CD4-positive, alpha-beta T cell treated with Interleukin-17A for 1 hour (primary cell): ENCODE results near the gene ZNF236.
"Not testable (repeated sequence)": the region's sequence is repeated elsewhere in the genome, so short reads cannot be mapped to it uniquely, and the experiment has no call there.

ENCODE experiments used
- DNase-seq: peaks from one replicate; pipeline ENCODE4 v3.0.0-alpha.2; 2020

ZNF236 gene

DNA sequence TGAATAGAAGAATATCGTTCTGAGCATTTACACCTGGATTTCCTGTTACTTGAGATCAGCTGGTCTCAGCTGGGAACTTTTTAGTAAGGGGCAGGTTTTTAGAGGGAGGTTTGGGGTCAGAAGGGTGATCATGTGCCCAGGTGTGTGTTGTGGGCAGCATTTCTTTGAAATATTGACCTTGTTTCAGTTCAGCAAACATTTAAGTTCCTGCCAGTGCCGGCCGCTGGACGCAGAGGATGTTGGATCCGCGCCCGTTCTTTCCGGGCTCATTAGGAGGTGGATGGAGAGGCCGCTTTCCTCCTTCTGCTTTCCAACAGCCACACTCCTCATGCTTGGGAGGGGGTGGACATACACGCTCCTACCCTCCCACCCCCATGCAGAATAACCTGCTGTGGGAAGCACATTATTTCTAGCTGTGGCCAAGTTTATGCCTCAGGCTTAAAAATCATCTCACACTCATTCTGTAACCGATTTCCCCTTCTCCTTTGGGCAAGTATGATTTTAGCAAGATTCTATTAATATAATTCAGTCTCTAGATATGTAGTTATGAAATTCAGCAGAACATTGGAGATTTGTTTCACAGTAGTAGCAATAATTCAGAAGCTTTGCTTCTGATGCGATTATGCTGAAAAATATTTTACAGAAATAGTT, 131.4 kb downstream of the ZNF236 start:
- DNase-seq, result no peak

DNA sequence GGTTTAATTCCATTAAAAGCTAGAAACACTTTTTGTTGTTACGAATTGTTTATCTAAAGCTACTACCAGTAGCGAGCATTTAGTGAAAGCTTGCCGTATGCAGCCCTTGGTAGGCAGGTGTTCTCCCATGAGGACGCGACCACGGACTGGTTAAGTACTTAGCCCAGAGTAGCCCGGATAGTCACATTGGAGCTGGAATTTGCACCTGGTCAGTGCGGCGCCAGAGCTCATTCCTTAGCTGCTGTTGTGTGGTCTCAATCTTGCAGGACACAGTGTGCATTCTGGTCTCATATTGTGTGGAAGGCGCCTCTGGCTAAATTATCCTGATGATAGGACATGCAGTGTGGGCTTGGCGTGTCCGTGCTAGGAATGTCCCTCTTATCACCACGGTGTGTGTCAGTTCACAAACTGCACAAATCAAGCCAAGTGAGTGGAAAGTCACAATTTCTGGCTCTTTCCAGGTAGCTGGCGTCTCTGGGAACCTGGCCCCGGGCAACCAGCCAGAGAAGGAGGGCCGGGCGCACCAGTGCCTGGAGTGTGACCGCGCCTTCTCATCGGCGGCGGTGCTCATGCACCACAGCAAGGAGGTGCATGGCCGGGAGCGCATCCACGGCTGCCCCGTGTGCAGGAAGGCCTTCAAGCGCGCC, 133.3 kb downstream of the ZNF236 start:
- no peak for DNase-seq

GRCh38 chr18:76956648-76957047, 134.3 kb downstream of the ZNF236 start:
- no peak for DNase-seq

- DNase-seq, result no peak
Observed at GRCh38 chr18:76957384-76958355, 135.3 kb downstream of the ZNF236 start.

DNA sequence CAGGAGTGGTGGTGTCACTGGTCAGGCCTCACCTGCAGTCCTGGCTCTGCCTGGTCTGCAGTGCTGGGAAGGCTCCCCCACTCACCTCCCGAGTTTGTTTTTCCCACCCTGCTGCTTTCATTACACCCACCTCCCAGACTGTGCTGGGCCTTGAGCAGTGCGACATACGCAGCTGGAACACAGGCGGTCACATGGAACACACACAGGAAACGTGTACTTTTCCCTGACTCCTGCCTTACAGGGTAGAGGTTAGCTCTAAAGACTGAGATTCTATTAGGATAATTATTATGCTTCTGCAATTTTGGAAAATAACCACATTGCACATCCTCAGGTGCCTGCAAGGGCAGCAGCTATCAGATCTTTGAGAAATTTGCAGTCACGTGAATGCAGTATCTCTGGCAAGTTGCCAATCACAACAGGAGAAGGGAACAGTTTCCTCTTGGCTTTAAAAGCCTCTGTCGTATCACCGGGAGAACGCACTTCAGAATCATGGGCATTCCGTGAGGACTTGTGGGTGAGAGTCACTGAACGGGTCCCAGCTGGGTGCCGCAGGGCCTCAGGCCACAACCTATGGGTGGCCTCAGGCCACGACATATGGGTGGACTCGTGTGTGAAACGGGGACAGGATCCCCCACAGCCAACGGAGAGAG, 136.5 kb downstream of the ZNF236 start:
- DNase-seq, result no peak

DNA sequence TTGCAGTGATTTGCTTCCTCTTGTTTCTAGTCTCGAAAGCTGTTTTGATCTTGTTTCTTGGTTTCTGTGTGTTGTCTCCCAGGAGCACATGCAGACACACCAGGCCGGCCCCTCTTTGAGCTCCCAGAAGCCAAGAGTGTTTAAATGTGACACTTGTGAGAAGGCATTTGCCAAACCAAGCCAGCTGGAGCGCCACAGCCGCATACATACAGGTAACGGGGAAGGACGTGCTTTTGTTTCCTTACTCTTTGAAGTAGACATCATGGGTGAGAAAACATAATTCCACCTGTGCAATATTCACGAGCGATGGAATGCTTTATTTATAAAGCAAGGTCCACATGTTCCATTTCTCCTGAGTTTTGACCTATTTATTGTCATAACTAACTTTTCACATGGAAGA, 137.2 kb downstream of the ZNF236 start:
- DNase-seq, result no peak

- no peak for DNase-seq
Observed at GRCh38 chr18:76960528-76961035, 138.2 kb downstream of the ZNF236 start.

DNA sequence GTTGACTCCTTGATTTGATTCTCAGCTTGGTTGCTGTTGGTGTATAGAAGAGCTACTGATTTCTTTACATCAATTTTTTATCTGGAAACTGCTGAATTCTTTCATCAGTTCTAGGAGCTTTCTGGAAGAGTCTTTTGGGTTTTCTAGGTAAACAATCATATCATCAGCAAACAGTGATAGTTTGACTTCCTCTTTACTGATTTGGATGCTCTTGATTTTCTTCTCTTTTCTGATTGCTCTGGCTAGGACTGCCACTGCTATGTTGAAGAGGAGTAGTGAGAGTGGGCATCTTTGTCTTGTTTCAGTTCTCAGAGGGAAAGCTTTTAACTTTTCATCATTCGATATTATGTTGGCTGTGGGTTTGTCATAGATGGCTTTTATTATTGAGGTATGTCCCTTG, 140.5 kb downstream of the ZNF236 start:
- no peak for DNase-seq

GRCh38 chr18:76963936-76964335, 141.6 kb downstream of the ZNF236 start:
- peak; percentile 13 for DNase-seq

GRCh38 chr18:76965555-76966151, 143.3 kb downstream of the ZNF236 start:
- not testable (repeated sequence) for DNase-seq

- not testable (repeated sequence) for DNase-seq
Observed at GRCh38 chr18:76967299-76967698, 144.9 kb downstream of the ZNF236 start.

- no peak for DNase-seq
Observed at GRCh38 chr18:76967721-76968472, 145.5 kb downstream of the ZNF236 start.

DNA sequence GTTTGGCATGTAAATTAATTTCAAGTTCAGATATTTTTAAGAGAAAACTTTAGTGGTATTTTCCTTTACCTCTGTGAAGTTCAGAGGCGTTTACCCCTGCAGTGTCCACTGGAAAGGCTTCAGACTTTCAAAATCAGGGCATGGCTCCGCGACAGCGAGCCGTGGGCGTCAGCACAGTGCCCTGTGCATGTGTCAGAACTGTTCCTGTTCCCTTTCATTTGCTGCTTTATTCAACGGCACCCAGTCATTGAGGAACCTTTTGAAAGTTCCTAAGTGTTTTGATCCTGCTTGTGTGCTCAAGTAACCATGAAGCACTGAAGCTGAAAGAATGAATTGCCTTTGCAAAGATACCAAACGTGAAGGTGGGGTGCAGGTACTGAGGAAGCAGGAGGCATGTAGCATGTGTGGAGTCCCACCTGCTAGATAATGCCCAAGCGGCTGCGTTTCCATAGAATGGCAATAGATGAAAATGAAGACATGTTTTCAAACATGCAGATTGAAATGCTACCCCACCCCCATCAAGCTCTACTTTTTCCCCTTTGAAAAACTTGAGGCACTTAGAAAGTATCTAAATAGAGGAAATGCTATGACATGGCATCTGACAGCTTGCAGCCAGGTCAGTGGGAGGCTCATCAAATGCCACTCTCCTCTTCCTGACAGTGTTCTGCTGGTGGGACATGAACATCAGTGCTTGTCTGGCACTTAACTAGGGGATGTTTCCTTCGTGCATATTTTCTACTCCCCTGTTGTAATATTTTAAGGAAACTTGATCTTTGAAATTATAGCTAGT, 148.6 kb downstream of the ZNF236 start:
- DNase-seq, result no peak

DNA sequence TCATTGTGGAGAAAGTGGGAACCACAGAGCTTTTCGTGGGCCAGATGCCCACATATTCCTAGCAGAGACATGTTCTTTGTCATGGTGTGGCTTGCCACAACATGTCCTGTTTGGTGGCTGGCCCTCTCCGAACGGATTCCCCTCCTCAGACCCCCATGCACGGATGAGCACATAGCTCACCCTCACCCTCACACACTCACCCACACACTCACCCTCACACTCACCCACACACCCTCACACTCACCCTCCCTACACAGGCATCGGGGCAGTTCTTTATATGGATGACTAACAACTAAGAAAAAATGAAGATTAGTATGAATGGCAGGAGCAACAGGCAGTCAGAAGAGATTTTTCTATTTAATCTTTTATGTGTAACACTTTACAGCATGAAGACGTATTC, 149.9 kb downstream of the ZNF236 start:
- no peak for DNase-seq

GRCh38 chr18:76972846-76973519, 150.6 kb downstream of the ZNF236 start:
- no peak for DNase-seq

DNA sequence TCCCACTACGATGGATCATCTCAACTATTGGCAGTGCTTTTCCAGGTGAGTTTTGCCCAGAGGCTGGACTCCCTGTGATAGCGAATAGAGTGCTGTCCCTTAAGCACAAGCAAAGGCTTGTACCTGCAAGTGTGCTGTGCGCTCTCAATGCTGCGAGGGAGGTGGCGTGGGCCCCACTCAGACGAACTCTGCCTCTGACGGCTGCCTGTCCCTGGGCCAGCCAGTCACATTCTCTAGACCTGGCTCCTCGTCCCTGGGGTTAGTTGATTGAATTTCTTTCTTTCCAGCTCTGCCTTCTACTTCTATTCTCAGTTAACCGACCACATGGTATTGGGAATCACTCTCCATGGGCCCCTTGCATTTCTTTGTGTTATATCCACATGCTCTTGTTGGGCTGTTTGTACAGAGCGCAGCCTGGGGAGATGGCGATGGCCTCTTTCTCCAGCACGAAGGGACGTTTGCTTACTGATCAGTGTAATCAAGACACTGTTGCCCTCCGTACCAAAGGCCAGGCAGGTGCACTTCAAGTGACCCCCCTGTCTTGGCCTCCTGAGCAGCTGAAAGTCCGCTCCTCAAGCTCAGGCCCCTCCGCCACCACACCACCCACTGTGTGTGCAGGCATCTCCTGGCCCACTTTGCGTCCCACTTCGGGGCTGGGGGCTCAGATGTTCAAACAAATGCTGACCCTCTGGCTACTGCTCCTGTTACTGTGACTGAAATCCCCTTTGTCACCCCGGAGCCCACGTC, 151.3 kb downstream of the ZNF236 start:
- no peak for DNase-seq

DNA sequence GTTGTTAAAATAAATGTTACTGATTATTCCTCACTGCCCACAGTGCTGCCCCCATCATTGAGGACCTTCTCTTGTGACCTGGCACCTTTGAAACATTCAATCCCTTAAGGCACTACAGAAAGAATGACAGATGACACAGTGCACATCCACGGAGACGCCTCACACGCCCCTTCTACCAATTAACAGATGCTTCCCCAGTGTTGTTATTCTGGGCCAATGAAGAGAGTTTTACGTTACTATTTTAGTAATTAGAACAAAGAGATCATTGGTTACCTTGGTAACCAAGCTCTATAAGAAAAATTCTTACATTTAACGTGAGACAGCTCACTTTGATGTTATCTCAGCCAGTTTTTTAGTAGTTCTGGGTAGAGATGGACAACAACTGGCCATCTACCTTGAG, 152.0 kb downstream of the ZNF236 start:
- no peak for DNase-seq

DNA sequence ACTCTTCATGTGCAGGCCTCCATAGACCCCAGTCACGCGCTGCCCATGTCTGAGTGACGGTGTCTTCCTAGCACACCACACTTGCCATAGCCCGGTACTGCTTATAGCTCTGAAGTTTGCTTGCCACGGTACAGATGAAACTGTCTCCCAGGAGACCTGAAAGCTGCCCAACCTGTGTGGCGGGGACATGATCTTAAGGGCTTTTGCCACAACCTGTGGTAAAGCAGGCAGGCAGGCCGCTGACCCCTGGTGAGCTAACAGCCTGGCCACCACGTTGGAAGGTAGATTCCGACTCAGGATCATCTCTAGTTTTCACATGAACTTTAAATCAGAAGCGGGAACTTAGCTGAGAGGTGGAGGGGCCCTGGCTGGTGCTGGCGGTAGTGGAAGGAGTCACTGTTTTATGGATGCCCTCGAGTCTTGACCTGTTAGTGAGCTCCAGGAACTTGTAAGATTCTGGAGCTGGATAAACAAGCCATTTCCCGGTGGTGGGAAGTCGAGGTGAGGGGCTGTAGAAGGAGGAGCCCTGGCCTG, 153.3 kb downstream of the ZNF236 start:
- DNase-seq, result no peak

DNA sequence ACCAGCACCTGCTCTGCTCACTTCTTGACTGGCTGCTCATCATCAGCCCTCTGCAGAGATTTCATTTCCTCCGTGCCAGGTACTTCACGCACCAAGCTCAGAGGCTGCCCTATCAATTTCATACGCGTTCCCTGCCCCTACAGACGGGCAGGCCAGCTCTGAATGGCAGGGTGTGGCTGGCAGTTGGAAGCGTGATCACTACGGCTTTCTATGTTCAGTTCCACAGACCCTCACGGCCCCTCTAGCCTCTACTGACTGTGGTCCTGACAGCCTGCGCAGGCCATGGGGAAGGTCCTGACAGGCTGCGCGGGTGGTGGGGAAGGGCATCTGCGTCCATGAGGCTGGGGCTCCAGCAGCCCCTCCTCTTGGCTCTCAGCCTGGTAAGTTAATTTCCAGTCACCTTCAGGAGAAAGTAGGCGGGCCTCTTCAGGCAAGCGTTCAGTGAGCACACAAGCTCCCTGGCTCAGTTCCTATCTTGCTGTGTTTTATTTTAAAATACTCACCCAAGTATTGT, 154.8 kb downstream of the ZNF236 start:
- DNase-seq, result no peak
